IMR-90 (cell line): Measurements from ENCODE around the gene LPXN. TPM values are rescaled to one million over a fixed set of nuclear protein-coding genes. Genes with fewer than 3 reads are reported as not detected.
A peak's percentile ranks its signal among the peaks of the same experiment; 100 is the strongest.

ENCODE experiments used
- ATAC-seq: fragments of 200-7000 bp; cut with Tn5 transposase; 2 replicates; pipeline ENCODE4 v1.9.1; 2020; ENCODE audit warnings: low read depth, mild to moderate bottlenecking, moderate library complexity
- BruUV-seq: library from RNA; stranded (reverse); fragments of 400-500 nt; replicated peaks from 2 replicates; lab custom pipeline; 2021; lab: Mats Ljungman, UMichigan
- CTCF ChIA-PET: fragments of 300-600 bp; formaldehyde crosslinking; extraction: SDS; loops from one replicate; lab custom pipeline; 2021; ENCODE audit warnings: antibody characterized with exemption; lab: Yijun Ruan, JAX
- POLR2A ChIA-PET: fragments of 300-600 bp; sonication (Branson Sonifier 250); formaldehyde crosslinking; loops from one replicate; lab custom pipeline; 2022; ENCODE audit warnings: antibody characterized with exemption; ENCODE audit not compliant: unreplicated experiment; lab: Charles Lee
- DNase-seq: peaks from one replicate; pipeline ENCODE4 v3.0.0; 2013
- H2AFZ ChIP-seq: replicated peaks from 2 replicates; pipeline ENCODE3; 2013; ENCODE audit warnings: low read length, mild to moderate bottlenecking; ENCODE audit not compliant: poor library complexity
- H2AK5ac ChIP-seq: 2 replicates; pipeline ENCODE4 v1.6.1; 2013; ENCODE audit warnings: low read depth, low read length, inconsistent platforms
- H2AK9ac ChIP-seq: replicated peaks from 2 replicates; pipeline ENCODE3; 2013; ENCODE audit warnings: mild to moderate bottlenecking, low read depth, low read length, moderate library complexity; ENCODE audit not compliant: poor library complexity
- H2BK120ac ChIP-seq: 2 replicates; pipeline ENCODE4 v1.6.1; 2013; ENCODE audit warnings: low read depth, low read length, inconsistent platforms
- H2BK15ac ChIP-seq: 3 replicates; pipeline ENCODE4 v1.6.1; 2013; ENCODE audit warnings: low read depth, low read length, inconsistent platforms
- H2BK20ac ChIP-seq: 2 replicates; pipeline ENCODE4 v1.6.1; 2013; ENCODE audit warnings: low read depth, mild to moderate bottlenecking, inconsistent platforms, low read length, moderate library complexity
- H2BK5ac ChIP-seq: 2 replicates; pipeline ENCODE4 v1.6.1; 2013; ENCODE audit warnings: mild to moderate bottlenecking, low read depth, low read length, inconsistent platforms; ENCODE audit not compliant: poor library complexity, severe bottlenecking
- H3K14ac ChIP-seq: replicated peaks from 2 replicates; pipeline ENCODE4 v1.6.1; 2013; ENCODE audit warnings: low read depth, low read length, inconsistent platforms
- H3K18ac ChIP-seq: 2 replicates; pipeline ENCODE4 v1.6.1; 2013; ENCODE audit warnings: low read depth, low read length, control low read depth
- H3K23ac ChIP-seq: 2 replicates; pipeline ENCODE4 v1.6.1; 2013; ENCODE audit warnings: low read depth, low read length, inconsistent platforms
- H3K27ac ChIP-seq: 2 replicates; pipeline ENCODE4 v1.5.1; 2013; ENCODE audit warnings: mild to moderate bottlenecking, control low read depth, low read length; ENCODE audit not compliant: insufficient read depth
- H3K27me3 ChIP-seq: 2 replicates; pipeline ENCODE4 v1.6.1; 2013; ENCODE audit warnings: low read length; ENCODE audit not compliant: control insufficient read depth, insufficient read depth
- H3K36me3 ChIP-seq: 2 replicates; pipeline ENCODE4 v1.6.1; 2013; ENCODE audit warnings: low read length, mixed read lengths; ENCODE audit not compliant: control insufficient read depth, insufficient read depth
- H3K4ac ChIP-seq: 2 replicates; pipeline ENCODE4 v1.6.1; 2013; ENCODE audit warnings: low read depth, low read length, inconsistent platforms
- H3K4me1 ChIP-seq: 2 replicates; pipeline ENCODE4 v1.6.1; 2013; ENCODE audit warnings: low read length, mixed read lengths; ENCODE audit not compliant: control insufficient read depth, insufficient read depth
- H3K4me2 ChIP-seq: 2 replicates; pipeline ENCODE4 v1.6.1; 2013; ENCODE audit warnings: low read depth, mild to moderate bottlenecking, control low read depth, low read length, moderate library complexity
- H3K4me3 ChIP-seq: 2 replicates; pipeline ENCODE4 v1.5.1; 2013; ENCODE audit warnings: low read depth, mild to moderate bottlenecking, control low read depth, low read length, moderate library complexity; ENCODE audit not compliant: insufficient read depth
- H3K56ac ChIP-seq: 2 replicates; pipeline ENCODE4 v1.6.1; 2013; ENCODE audit warnings: low read length, inconsistent platforms; ENCODE audit not compliant: insufficient read depth; ENCODE audit errors: extremely low read depth
- H3K79me1 ChIP-seq, 2 experiments: 2 replicates each; pipeline ENCODE4 v1.6.1; 2013; ENCODE audit warnings: low read length in 2 of 2, inconsistent platforms in 1 of 2, low read depth in 1 of 2
- H3K9ac ChIP-seq: 2 replicates; pipeline ENCODE4 v1.6.1; 2013; ENCODE audit warnings: low read depth, low read length, control low read depth
- H3K9me1 ChIP-seq: 2 replicates; pipeline ENCODE4 v1.6.1; 2013; ENCODE audit warnings: low read length, inconsistent platforms; ENCODE audit not compliant: insufficient read depth
- H3K9me3 ChIP-seq: 2 replicates; pipeline ENCODE4 v1.6.1; 2013; ENCODE audit warnings: low read length; ENCODE audit not compliant: control insufficient read depth, insufficient read depth
- H4K20me1 ChIP-seq: 2 replicates; pipeline ENCODE4 v1.6.1; 2013; ENCODE audit warnings: low read length, inconsistent platforms; ENCODE audit not compliant: insufficient read depth
- H4K5ac ChIP-seq: 2 replicates; pipeline ENCODE4 v1.6.1; 2013; ENCODE audit warnings: mild to moderate bottlenecking, low read depth, low read length, control low read depth
- H4K8ac ChIP-seq, 2 experiments: 2 replicates each; pipeline ENCODE4 v1.6.1; 2013; ENCODE audit warnings: low read depth in 2 of 2, low read length in 2 of 2, control low read depth in 1 of 2, inconsistent platforms in 1 of 2
- H4K91ac ChIP-seq: 2 replicates; pipeline ENCODE4 v1.6.1; 2013; ENCODE audit warnings: low read depth, low read length, inconsistent platforms; ENCODE audit not compliant: insufficient read depth
- BHLHE40 ChIP-seq: fragments of 150-350 bp; IDR thresholded peaks from 2 replicates; pipeline ENCODE4 v1.6.1; 2016; ENCODE audit warnings: mild to moderate bottlenecking, low read depth, low read length
- CEBPB ChIP-seq: IDR thresholded peaks from 2 replicates; pipeline ENCODE4 v1.6.1; 2012; ENCODE audit warnings: low read depth, low read length, improper control_type of control experiment
- CHD1 ChIP-seq: IDR thresholded peaks from 2 replicates; pipeline ENCODE4 v1.6.1; 2012; ENCODE audit warnings: low read depth, low read length, improper control_type of control experiment
- CTCF ChIP-seq: conservative IDR thresholded peaks from 2 replicates; pipeline ENCODE4 v1.5.1; 2012; ENCODE audit warnings: mild to moderate bottlenecking, low read depth, low read length, improper control_type of control experiment
- ELK1 ChIP-seq: fragments of 150-350 bp; IDR thresholded peaks from 2 replicates; pipeline ENCODE4 v1.6.1; 2016; ENCODE audit warnings: low read depth, mild to moderate bottlenecking, low read length, moderate library complexity, borderline replicate concordance
- FOS ChIP-seq: fragments of 150-350 bp; IDR thresholded peaks from 2 replicates; pipeline ENCODE4 v1.6.1; 2016; ENCODE audit warnings: low read depth, low read length
- MAFK ChIP-seq: IDR thresholded peaks from 2 replicates; pipeline ENCODE4 v1.6.1; 2012; ENCODE audit warnings: low read depth, low read length, improper control_type of control experiment
- MAZ ChIP-seq: IDR thresholded peaks from 2 replicates; pipeline ENCODE4 v1.6.1; 2012; ENCODE audit warnings: low read depth, mild to moderate bottlenecking, low read length, improper control_type of control experiment, moderate library complexity, borderline replicate concordance
- MXI1 ChIP-seq: IDR thresholded peaks from 2 replicates; pipeline ENCODE4 v1.6.1; 2012; ENCODE audit warnings: low read depth, mild to moderate bottlenecking, low read length, moderate library complexity, borderline replicate concordance
- NFE2L2 ChIP-seq: fragments of 150-350 bp; IDR thresholded peaks from 2 replicates; pipeline ENCODE4 v1.6.1; 2016; ENCODE audit warnings: low read depth, mild to moderate bottlenecking, low read length
- POLR2A ChIP-seq: IDR thresholded peaks from 2 replicates; pipeline ENCODE4 v1.6.1; 2012; ENCODE audit warnings: mild to moderate bottlenecking, low read depth, low read length
- RAD21 ChIP-seq: IDR thresholded peaks from 2 replicates; pipeline ENCODE4 v1.6.1; 2012; ENCODE audit warnings: low read length, improper control_type of control experiment
- RCOR1 ChIP-seq: IDR thresholded peaks from 2 replicates; pipeline ENCODE4 v1.6.1; 2012; ENCODE audit warnings: mild to moderate bottlenecking, low read length, improper control_type of control experiment; ENCODE audit not compliant: insufficient replicate concordance
- RFX5 ChIP-seq: IDR thresholded peaks from 2 replicates; pipeline ENCODE4 v1.8.0; 2012; ENCODE audit warnings: low read depth, mild to moderate bottlenecking, low read length, moderate library complexity
- SMC3 ChIP-seq: fragments of 150-350 bp; IDR thresholded peaks from 2 replicates; pipeline ENCODE4 v1.6.1; 2016; ENCODE audit warnings: low read depth, mild to moderate bottlenecking, antibody characterized with exemption, low read length, moderate library complexity
- USF2 ChIP-seq: fragments of 150-350 bp; IDR thresholded peaks from 2 replicates; pipeline ENCODE4 v1.6.1; 2017; ENCODE audit warnings: mild to moderate bottlenecking, antibody characterized with exemption, low read length, low read depth
- WGBS, 2 experiments: methylation state at CpG; one replicate each; pipeline versions ENCODE4 v1.1.5 to v1.1.7; 2013; ENCODE audit warnings: missing lambda C conversion rate in 2 of 2; ENCODE audit not compliant: insufficient read length in 1 of 2; ENCODE audit errors: extremely low coverage in 2 of 2; 5-methylcytosine and 5-hydroxymethylcytosine counted together
- dilution Hi-C: fragments of 300-500 bp; cut with HindIII; formaldehyde crosslinking; loops from one replicate; pipeline ENCODE4 v1.14.3; 2018; ENCODE audit warnings: low sequenced_read_pairs; ENCODE audit not compliant: unreplicated experiment
- in situ Hi-C: fragments of 300-500 bp; cut with MboI; formaldehyde crosslinking; loops from 3 replicates; pipeline ENCODE4 v1.14.3; 2019; ENCODE audit warnings: low sequenced_read_pairs, inconsistent platforms, mixed read lengths
- intact Hi-C: fragments of 100-400 bp; cut with micrococcal nuclease; formaldehyde crosslinking; loops from 2 replicates; pipeline ENCODE4 v1.10.0; 2022
- polyA plus RNA-seq, 3 experiments: library from polyadenylated mRNA; depleted of rRNA; stranded (reverse); fragments of >200 nt; gene quantifications; 2 replicates each; pipeline ENCODE4 v1.2.3, GENCODE V29; 2012; ENCODE audit warnings: low replicate concordance in 1 of 3
- total RNA-seq: library from RNA; depleted of rRNA; stranded (reverse); fragments of >200 nt; gene quantifications from 2 replicates; pipeline ENCODE4 v1.2.3, GENCODE V29; 2012

LPXN gene
- total and polyA plus RNA-seq, 2 of the 4 experiments (the other 2 are of a cell fraction), result 13.4 to 15.7 TPM

DNA sequence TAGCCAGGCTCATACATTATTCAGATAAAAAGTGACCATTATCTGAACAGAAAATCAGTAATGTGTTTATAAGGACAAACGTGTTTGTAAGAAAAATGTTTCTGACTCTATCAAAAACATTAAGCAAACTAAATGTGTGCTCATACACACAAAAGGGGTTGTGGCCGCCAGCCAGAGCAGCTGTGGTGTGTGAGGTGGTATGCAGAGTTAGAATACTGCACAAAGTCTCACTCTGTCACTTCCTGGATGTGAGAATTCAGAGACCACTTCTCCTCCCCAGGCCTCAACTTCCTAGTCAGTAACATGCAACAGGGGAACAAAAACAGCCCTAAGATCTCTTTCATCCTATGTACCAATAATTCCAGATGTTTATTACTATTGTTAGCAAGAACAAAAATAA is 77.2 kb downstream of the LPXN start:
- H3K4me1 ChIP-seq, result peaks cover 13% of the 10 kb centered on the region; the same call in 1 of the 2 replicates
- CTCF ChIA-PET, result interaction anchor here (0.9 to 1.5 kb wide), 2 partner anchors 15 to 25 kb away, joined by 3 to 4 read pairs; no protein-coding TSS in a partner anchor
- dilution Hi-C loops, result no loop called here
- no peak overlapping the region for H3K56ac ChIP-seq
- peak overlapping the region; percentile 36; the same call in 1 of the 2 replicates for H3K14ac ChIP-seq
- peak overlapping the region; percentile 2; the same call in 1 of the 2 replicates for H3K27ac ChIP-seq
- intact Hi-C loops, result loop anchor here (10.0 kb wide), 1 partner anchor 184 kb away; no protein-coding TSS in a partner anchor
- POLR2A ChIA-PET, result no interaction called here
- peak overlapping the region; percentile 21 for H2BK120ac ChIP-seq
- peak; percentile 5; the same call in 1 of the 2 replicates for ATAC-seq
- H2AK5ac ChIP-seq, result no peak overlapping the region; the same call in 1 of the 2 replicates
- peak overlapping the region; percentile 58 for H4K91ac ChIP-seq
- H3K9ac ChIP-seq, result no peak overlapping the region
- H3K36me3 ChIP-seq, result no peaks in the 10 kb centered on the region
- no peak for DNase-seq
- H3K9me1 ChIP-seq, result no peaks in the 10 kb centered on the region; the same call in 1 of the 2 replicates
- H3K9me3 ChIP-seq, result no peaks in the 10 kb centered on the region
- peak overlapping the region; percentile 70 for H2BK20ac ChIP-seq
- no TSS peak for BruUV-seq
- no peaks in the 10 kb centered on the region for H3K79me1 ChIP-seq
- in situ Hi-C loops, result no loop called here
- H2BK15ac ChIP-seq, result peak overlapping the region; percentile 10; the same call in 2 of the 3 replicates
- peak overlapping the region; percentile 80 for H3K4ac ChIP-seq
- H4K5ac ChIP-seq, result peak overlapping the region; percentile 65; the same call in 1 of the 2 replicates
- no peak overlapping the region for H2AK9ac ChIP-seq
- H3K27me3 ChIP-seq, result no peaks in the 10 kb centered on the region
- H2AFZ ChIP-seq, result no peak overlapping the region
- TF ChIP-seq CEBPB (no peak), RAD21 (no peak), MXI1 (no peak), MAZ (no peak), MAFK (no peak), CTCF (no peak), RCOR1 (no peak), ELK1 (no peak), NFE2L2 (no peak), USF2 (no peak), POLR2A (no peak), SMC3 (no peak), FOS (no peak), RFX5 (no peak), CHD1 (no peak), BHLHE40 (no peak)
- H2BK5ac ChIP-seq, result peak overlapping the region; percentile 12
- no peak overlapping the region for H3K23ac ChIP-seq
- no CpG with 5 or more reads among the region's 2 CpGs for WGBS, 2 experiments
- peak overlapping the region; percentile 58; the same call in 1 of the 2 replicates for H3K18ac ChIP-seq
- H3K4me3 ChIP-seq, result no peak overlapping the region
- no peaks in the 10 kb centered on the region for H4K20me1 ChIP-seq
- no peak overlapping the region for H3K4me2 ChIP-seq
- H4K8ac ChIP-seq, result peak overlapping the region; percentile 64 to 85; a peak in 3 of 4 replicates
